HEK293 (cell line): ENCODE results near the gene TCHHL1.

Experiments used
- CTCF ChIA-PET: fragments of 350-600 bp; formaldehyde crosslinking; extraction: SDS; loops from one replicate; lab custom pipeline; 2021; ENCODE audit warnings: antibody characterized with exemption; lab: Yijun Ruan, JAX
- POLR2A ChIA-PET: fragments of 300-600 bp; formaldehyde crosslinking; extraction: SDS; loops from one replicate; lab custom pipeline; 2020; ENCODE audit warnings: antibody characterized with exemption, inconsistent platforms; lab: Yijun Ruan, JAX
- H3K27ac ChIP-seq: fragments of 200-500 bp; sonication (Bioruptor generic); 2 replicates; pipeline ENCODE4 v1.5.1; 2014; ENCODE audit warnings: low read depth, low read length, control low read depth, inconsistent platforms; ENCODE audit errors: extremely low read depth
- H3K36me3 ChIP-seq, 2 experiments: fragments of 200-500 bp in 1 of 2; sonication (Bioruptor generic) in 1 of 2; 1 replicate in 1 of 2; 2 replicates in 1 of 2; pipeline ENCODE4 v1.5.1; 2014 to 2017; ENCODE audit warnings: inconsistent platforms in 2 of 2, low read length in 2 of 2; ENCODE audit not compliant: control insufficient read depth in 2 of 2, insufficient read depth in 1 of 2
- H3K4me1 ChIP-seq: fragments of 200-500 bp; sonication (Bioruptor generic); 2 replicates; pipeline ENCODE4 v1.5.1; 2014; ENCODE audit warnings: mild to moderate bottlenecking, low read length, inconsistent platforms; ENCODE audit not compliant: control insufficient read depth, insufficient read depth
- H3K4me3 ChIP-seq: 2 replicates; pipeline ENCODE4 v1.5.1; 2011; ENCODE audit warnings: low read depth, mild to moderate bottlenecking, control low read depth, low read length, moderate library complexity
- H3K9me3 ChIP-seq: fragments of 200-500 bp; sonication (Bioruptor generic); 2 replicates; pipeline ENCODE4 v1.5.1; 2014; ENCODE audit warnings: low read depth, low read length, inconsistent platforms; ENCODE audit not compliant: control insufficient read depth, insufficient read depth
- BCL11A ChIP-seq: fragments of 450-650 bp; formaldehyde crosslinking; IDR thresholded peaks from 2 replicates; pipeline ENCODE4 v1.5.1; 2016; ENCODE audit warnings: low read depth, missing biosample characterization, missing genetic modification characterization
- FEZF1 ChIP-seq: fragments of 450-650 bp; formaldehyde crosslinking; IDR thresholded peaks from 2 replicates; pipeline ENCODE4 v1.5.1; 2016; ENCODE audit warnings: missing biosample characterization, missing genetic modification characterization
- KLF7 ChIP-seq: fragments of 450-650 bp; formaldehyde crosslinking; IDR thresholded peaks from 2 replicates; pipeline ENCODE4 v1.5.1; 2016; ENCODE audit warnings: missing biosample characterization, missing genetic modification characterization, borderline replicate concordance
- PRDM1 ChIP-seq: fragments of 450-650 bp; formaldehyde crosslinking; IDR thresholded peaks from 2 replicates; pipeline ENCODE4; 2016; ENCODE audit warnings: missing biosample characterization, missing genetic modification characterization
- SETDB1 ChIP-seq: IDR thresholded peaks from one replicate; pipeline ENCODE4 v1.6.1; 2017; ENCODE audit warnings: mild to moderate bottlenecking, low read length, moderate library complexity, mixed read lengths; ENCODE audit not compliant: insufficient read length
- ZFHX2 ChIP-seq: fragments of 450-650 bp; formaldehyde crosslinking; conservative IDR thresholded peaks from 2 replicates; pipeline ENCODE4 v1.5.1; 2016; ENCODE audit warnings: missing biosample characterization, missing genetic modification characterization
- ZNF112 ChIP-seq: fragments of 450-650 bp; formaldehyde crosslinking; IDR thresholded peaks from 2 replicates; pipeline ENCODE4 v1.5.0; 2017; ENCODE audit warnings: missing biosample characterization, missing genetic modification characterization
- ZNF19 ChIP-seq: fragments of 450-650 bp; formaldehyde crosslinking; IDR thresholded peaks from 2 replicates; pipeline ENCODE4; 2016; ENCODE audit warnings: missing biosample characterization, missing genetic modification characterization, low read depth
- ZNF2 ChIP-seq: fragments of 450-650 bp; formaldehyde crosslinking; IDR thresholded peaks from 2 replicates; pipeline ENCODE4 v1.5.1; 2016; ENCODE audit warnings: missing biosample characterization, missing genetic modification characterization
- ZNF24 ChIP-seq: fragments of 450-650 bp; formaldehyde crosslinking; IDR thresholded peaks from 2 replicates; pipeline ENCODE4 v1.5.1; 2016; ENCODE audit warnings: missing biosample characterization, missing genetic modification characterization
- ZNF280D ChIP-seq: fragments of 450-650 bp; formaldehyde crosslinking; IDR thresholded peaks from 2 replicates; pipeline ENCODE4 v1.5.1; 2016; ENCODE audit warnings: missing biosample characterization, missing genetic modification characterization
- ZNF404 ChIP-seq: fragments of 450-650 bp; formaldehyde crosslinking; IDR thresholded peaks from 2 replicates; pipeline ENCODE4 v1.5.1; 2017; ENCODE audit warnings: missing biosample characterization, missing genetic modification characterization
- ZNF501 ChIP-seq: fragments of 450-650 bp; formaldehyde crosslinking; IDR thresholded peaks from 2 replicates; pipeline ENCODE4 v1.5.1; 2016; ENCODE audit warnings: missing biosample characterization, missing genetic modification characterization
- ZNF513 ChIP-seq: fragments of 450-650 bp; IDR thresholded peaks from 2 replicates; pipeline ENCODE4 v1.5.1; 2018; ENCODE audit warnings: missing biosample characterization, missing genetic modification characterization
- ZSCAN18 ChIP-seq: fragments of 450-650 bp; formaldehyde crosslinking; IDR thresholded peaks from 2 replicates; pipeline ENCODE4 v1.5.1; 2016; ENCODE audit warnings: missing biosample characterization, missing genetic modification characterization
- ZSCAN30 ChIP-seq: fragments of 450-650 bp; IDR thresholded peaks from 2 replicates; pipeline ENCODE4 v1.5.1; 2018; ENCODE audit warnings: missing biosample characterization, mild to moderate bottlenecking, missing genetic modification characterization, moderate library complexity
- TF ChIP-seq, protein P1 (sequence below): fragments of 450-650 bp; formaldehyde crosslinking; IDR thresholded peaks from 2 replicates; pipeline ENCODE4 v1.5.1; 2017; ENCODE audit warnings: missing biosample characterization, missing genetic modification characterization
- TF ChIP-seq, protein P2 (sequence below): fragments of 450-650 bp; formaldehyde crosslinking; IDR thresholded peaks from 2 replicates; pipeline ENCODE4 v1.5.1; 2016; ENCODE audit warnings: missing biosample characterization, missing genetic modification characterization
- TF ChIP-seq, protein P3 (sequence below): fragments of 450-650 bp; formaldehyde crosslinking; IDR thresholded peaks from 2 replicates; pipeline ENCODE4 v1.5.1; 2017; ENCODE audit warnings: missing biosample characterization, mild to moderate bottlenecking, missing genetic modification characterization, moderate library complexity
- TF ChIP-seq, protein P4 (sequence below): fragments of 450-650 bp; formaldehyde crosslinking; IDR thresholded peaks from 2 replicates; pipeline ENCODE4 v1.5.1; 2016; ENCODE audit warnings: missing biosample characterization, missing genetic modification characterization, low read depth

Gene TCHHL1

GRCh38 chr1:152096931-152097330 is 8.1 kb upstream of the TCHHL1 start:
- ChIA-PET POLR2A (no interaction called here), CTCF (interaction anchor here (1.3 kb wide), 1 partner anchor 362 kb away, joined by 6 read pairs; no protein-coding TSS in a partner anchor)
- TF ChIP-seq ZSCAN18 (tag by site-specific recombination) (no peak), ZSCAN30 (tag by site-specific recombination) (no peak), PRDM1 (tag by site-specific recombination) (no peak), ZNF19 (tag by site-specific recombination) (no peak)
- TF ChIP-seq, protein P1, sequence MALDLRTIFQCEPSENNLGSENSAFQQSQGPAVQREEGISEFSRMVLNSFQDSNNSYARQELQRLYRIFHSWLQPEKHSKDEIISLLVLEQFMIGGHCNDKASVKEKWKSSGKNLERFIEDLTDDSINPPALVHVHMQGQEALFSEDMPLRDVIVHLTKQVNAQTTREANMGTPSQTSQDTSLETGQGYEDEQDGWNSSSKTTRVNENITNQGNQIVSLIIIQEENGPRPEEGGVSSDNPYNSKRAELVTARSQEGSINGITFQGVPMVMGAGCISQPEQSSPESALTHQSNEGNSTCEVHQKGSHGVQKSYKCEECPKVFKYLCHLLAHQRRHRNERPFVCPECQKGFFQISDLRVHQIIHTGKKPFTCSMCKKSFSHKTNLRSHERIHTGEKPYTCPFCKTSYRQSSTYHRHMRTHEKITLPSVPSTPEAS (tag by site-specific recombination) = no peak
- TF ChIP-seq, protein P2, sequence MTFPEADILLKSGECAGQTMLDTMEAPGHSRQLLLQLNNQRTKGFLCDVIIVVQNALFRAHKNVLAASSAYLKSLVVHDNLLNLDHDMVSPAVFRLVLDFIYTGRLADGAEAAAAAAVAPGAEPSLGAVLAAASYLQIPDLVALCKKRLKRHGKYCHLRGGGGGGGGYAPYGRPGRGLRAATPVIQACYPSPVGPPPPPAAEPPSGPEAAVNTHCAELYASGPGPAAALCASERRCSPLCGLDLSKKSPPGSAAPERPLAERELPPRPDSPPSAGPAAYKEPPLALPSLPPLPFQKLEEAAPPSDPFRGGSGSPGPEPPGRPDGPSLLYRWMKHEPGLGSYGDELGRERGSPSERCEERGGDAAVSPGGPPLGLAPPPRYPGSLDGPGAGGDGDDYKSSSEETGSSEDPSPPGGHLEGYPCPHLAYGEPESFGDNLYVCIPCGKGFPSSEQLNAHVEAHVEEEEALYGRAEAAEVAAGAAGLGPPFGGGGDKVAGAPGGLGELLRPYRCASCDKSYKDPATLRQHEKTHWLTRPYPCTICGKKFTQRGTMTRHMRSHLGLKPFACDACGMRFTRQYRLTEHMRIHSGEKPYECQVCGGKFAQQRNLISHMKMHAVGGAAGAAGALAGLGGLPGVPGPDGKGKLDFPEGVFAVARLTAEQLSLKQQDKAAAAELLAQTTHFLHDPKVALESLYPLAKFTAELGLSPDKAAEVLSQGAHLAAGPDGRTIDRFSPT = no peak
- TF ChIP-seq, all 188 proteins: peak for 0

GRCh38 chr1:152086760-152087159 is 2.1 kb downstream of the TCHHL1 start:
- Histone ChIP-seq H3K27ac (no peak overlapping the region), H3K4me3 (no peak overlapping the region), H3K36me3 (no peaks in the 10 kb centered on the region), H3K9me3 (no peaks in the 10 kb centered on the region), H3K4me1 (no peaks in the 10 kb centered on the region)
- POLR2A ChIA-PET = no interaction called here
- CTCF ChIA-PET = interaction anchor here (1.2 to 2.5 kb wide), 3 partner anchors 23 to 372 kb away, joined by 8 to 14 read pairs (median 10); no protein-coding TSS in a partner anchor
- TF ChIP-seq, protein P3, sequence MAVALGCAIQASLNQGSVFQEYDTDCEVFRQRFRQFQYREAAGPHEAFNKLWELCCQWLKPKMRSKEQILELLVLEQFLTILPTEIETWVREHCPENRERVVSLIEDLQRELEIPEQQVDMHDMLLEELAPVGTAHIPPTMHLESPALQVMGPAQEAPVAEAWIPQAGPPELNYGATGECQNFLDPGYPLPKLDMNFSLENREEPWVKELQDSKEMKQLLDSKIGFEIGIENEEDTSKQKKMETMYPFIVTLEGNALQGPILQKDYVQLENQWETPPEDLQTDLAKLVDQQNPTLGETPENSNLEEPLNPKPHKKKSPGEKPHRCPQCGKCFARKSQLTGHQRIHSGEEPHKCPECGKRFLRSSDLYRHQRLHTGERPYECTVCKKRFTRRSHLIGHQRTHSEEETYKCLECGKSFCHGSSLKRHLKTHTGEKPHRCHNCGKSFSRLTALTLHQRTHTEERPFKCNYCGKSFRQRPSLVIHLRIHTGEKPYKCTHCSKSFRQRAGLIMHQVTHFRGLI (tag by site-specific recombination) = no peak
- no peak for TF ChIP-seq SETDB1
- TF ChIP-seq ZNF24 (tag by site-specific recombination) = no peak
- no peak for TF ChIP-seq KLF7 (tag by site-specific recombination)
- no peak for TF ChIP-seq ZNF2
- TF ChIP-seq, protein P4, sequence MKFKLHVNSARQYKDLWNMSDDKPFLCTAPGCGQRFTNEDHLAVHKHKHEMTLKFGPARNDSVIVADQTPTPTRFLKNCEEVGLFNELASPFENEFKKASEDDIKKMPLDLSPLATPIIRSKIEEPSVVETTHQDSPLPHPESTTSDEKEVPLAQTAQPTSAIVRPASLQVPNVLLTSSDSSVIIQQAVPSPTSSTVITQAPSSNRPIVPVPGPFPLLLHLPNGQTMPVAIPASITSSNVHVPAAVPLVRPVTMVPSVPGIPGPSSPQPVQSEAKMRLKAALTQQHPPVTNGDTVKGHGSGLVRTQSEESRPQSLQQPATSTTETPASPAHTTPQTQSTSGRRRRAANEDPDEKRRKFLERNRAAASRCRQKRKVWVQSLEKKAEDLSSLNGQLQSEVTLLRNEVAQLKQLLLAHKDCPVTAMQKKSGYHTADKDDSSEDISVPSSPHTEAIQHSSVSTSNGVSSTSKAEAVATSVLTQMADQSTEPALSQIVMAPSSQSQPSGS (tag by site-specific recombination) = no peak
- TF ChIP-seq BCL11A (tag by site-specific recombination) = no peak
- no peak for TF ChIP-seq ZNF404 (tag by site-specific recombination)
- TF ChIP-seq ZNF513 (tag by site-specific recombination) = no peak
- no peak for TF ChIP-seq ZFHX2
- TF ChIP-seq FEZF1 (tag by site-specific recombination) = no peak
- no peak for TF ChIP-seq ZNF501 (tag by site-specific recombination)
- TF ChIP-seq ZNF280D (tag by site-specific recombination) = no peak
- TF ChIP-seq ZNF112 = no peak

More at GRCh38 chr1:152096931-152097330, 8.1 kb upstream of the TCHHL1 start:
- Histone ChIP-seq H3K4me3 (no peak overlapping the region), H3K9me3 (no peaks in the 10 kb centered on the region), H3K4me1 (no peaks in the 10 kb centered on the region), H3K36me3 (no peaks in the 10 kb centered on the region), H3K27ac (no peak overlapping the region)
